ENCODE measurements around the gene NOP14. TPM values are rescaled to one million over a fixed set of nuclear protein-coding genes. Genes with fewer than 3 reads are reported as not detected.
"Not testable (repeated sequence)": the region's sequence is repeated elsewhere in the genome, so short reads cannot be mapped to it uniquely, and the experiment has no call there.

Gene NOP14
- polyA plus RNA-seq, 1 experiment = 11.5 TPM

GRCh38 chr4:2938906-2939305, 24.3 kb downstream of the NOP14 start:
- DNase-seq (ENCODE audit: low read depth, low spot score) = no peak
- ChIA-PET POLR2A (no interaction called here), CTCF (no interaction called here)
- no peak overlapping the region for H3K4me3 ChIP-seq (ENCODE audit: low read depth, low read length)
- TF ChIP-seq, protein P1, sequence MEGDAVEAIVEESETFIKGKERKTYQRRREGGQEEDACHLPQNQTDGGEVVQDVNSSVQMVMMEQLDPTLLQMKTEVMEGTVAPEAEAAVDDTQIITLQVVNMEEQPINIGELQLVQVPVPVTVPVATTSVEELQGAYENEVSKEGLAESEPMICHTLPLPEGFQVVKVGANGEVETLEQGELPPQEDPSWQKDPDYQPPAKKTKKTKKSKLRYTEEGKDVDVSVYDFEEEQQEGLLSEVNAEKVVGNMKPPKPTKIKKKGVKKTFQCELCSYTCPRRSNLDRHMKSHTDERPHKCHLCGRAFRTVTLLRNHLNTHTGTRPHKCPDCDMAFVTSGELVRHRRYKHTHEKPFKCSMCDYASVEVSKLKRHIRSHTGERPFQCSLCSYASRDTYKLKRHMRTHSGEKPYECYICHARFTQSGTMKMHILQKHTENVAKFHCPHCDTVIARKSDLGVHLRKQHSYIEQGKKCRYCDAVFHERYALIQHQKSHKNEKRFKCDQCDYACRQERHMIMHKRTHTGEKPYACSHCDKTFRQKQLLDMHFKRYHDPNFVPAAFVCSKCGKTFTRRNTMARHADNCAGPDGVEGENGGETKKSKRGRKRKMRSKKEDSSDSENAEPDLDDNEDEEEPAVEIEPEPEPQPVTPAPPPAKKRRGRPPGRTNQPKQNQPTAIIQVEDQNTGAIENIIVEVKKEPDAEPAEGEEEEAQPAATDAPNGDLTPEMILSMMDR (IDR thresholded peaks at IDR 0.05; ENCODE audit: low read depth, low read length) = no peak
- H3K27ac ChIP-seq (ENCODE audit: low read depth, low read length) = no peak overlapping the region
- no peaks in the 10 kb centered on the region for H3K27me3 ChIP-seq (ENCODE audit: control insufficient read depth, insufficient read depth, low read length)
- peaks cover 8% of the 10 kb centered on the region; the same call in 1 of the 2 replicates for H3K9me3 ChIP-seq (ENCODE audit: control insufficient read depth, insufficient read depth, low read length)

DNA sequence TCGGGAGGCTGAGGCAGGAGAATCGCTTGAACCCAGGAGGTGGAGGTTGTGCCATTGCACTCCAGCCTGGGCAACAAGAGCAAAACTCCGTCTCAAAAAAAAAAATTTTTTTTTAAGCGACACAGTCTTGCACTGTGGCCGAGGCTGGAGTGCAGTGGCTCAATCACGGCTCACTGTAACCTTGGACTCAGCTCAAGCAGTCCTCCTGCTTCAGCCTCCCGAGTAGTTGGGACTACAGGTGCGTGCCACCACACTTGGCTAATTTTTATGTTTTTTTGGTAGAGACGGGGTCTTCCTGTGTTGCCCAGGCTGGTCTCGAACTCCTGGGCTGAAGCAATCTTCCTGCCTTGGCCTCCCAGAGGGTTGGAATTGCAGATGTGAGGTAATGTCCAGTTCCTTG, 24.8 kb downstream of the NOP14 start:
- POLR2A ChIA-PET; H3K27ac ChIP-seq (ENCODE audit: low read depth, low read length); H3K9me3 ChIP-seq (ENCODE audit: control insufficient read depth, insufficient read depth, low read length); DNase-seq (ENCODE audit: low read depth, low spot score); CTCF ChIA-PET; H3K4me3 ChIP-seq (ENCODE audit: low read depth, low read length); H3K27me3 ChIP-seq (ENCODE audit: control insufficient read depth, insufficient read depth, low read length): not testable (repeated sequence)

DNA sequence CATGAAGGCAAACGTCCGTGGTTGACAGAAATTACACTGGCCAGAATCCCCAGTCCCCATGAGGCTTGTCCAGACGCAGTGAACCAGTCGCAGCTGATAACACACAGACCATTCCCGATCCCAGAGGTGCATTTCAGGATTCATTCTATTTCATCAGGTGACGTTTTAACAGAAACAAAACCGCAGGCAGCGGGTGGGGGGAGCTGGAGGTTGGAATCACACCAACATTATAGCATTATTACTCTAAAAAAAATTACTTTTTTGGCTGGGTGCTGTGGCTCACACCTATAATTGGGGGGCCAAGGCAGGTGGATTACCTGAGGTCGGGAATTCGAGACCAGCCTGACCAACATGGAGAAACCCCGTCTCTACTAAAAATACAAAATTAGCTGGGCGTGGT, 25.2 kb downstream of the NOP14 start:
- ChIA-PET CTCF (no interaction called here), POLR2A (no interaction called here)
- Histone ChIP-seq H3K9me3 (ENCODE audit: control insufficient read depth, insufficient read depth, low read length) (peaks cover 8% of the 10 kb centered on the region; the same call in 1 of the 2 replicates), H3K27me3 (ENCODE audit: control insufficient read depth, insufficient read depth, low read length) (no peaks in the 10 kb centered on the region), H3K4me3 (ENCODE audit: low read depth, low read length) (no peak overlapping the region), H3K27ac (ENCODE audit: low read depth, low read length) (no peak overlapping the region)
- no peak for DNase-seq (ENCODE audit: low read depth, low spot score)
- TF ChIP-seq, protein P1 (IDR thresholded peaks at IDR 0.05; ENCODE audit: low read depth, low read length) = no peak

GRCh38 chr4:2937146-2937857, 25.9 kb downstream of the NOP14 start:
- Histone ChIP-seq H3K4me3 (ENCODE audit: low read depth, low read length) (no peak overlapping the region), H3K27ac (ENCODE audit: low read depth, low read length) (no peak overlapping the region), H3K27me3 (ENCODE audit: control insufficient read depth, insufficient read depth, low read length) (no peaks in the 10 kb centered on the region), H3K9me3 (ENCODE audit: control insufficient read depth, insufficient read depth, low read length) (peaks cover 8% of the 10 kb centered on the region; the same call in 1 of the 2 replicates)
- DNase-seq (ENCODE audit: low read depth, low spot score) = no peak
- ChIA-PET CTCF (no interaction called here), POLR2A (no interaction called here)
- TF ChIP-seq, protein P1 (IDR thresholded peaks at IDR 0.05; ENCODE audit: low read depth, low read length) = no peak

- peaks cover 8% of the 10 kb centered on the region; the same call in 1 of the 2 replicates for H3K9me3 ChIP-seq (ENCODE audit: control insufficient read depth, insufficient read depth, low read length)
- H3K27ac ChIP-seq (ENCODE audit: low read depth, low read length) = no peak overlapping the region
- CTCF ChIA-PET = no interaction called here
- H3K4me3 ChIP-seq (ENCODE audit: low read depth, low read length) = no peak overlapping the region
- POLR2A ChIA-PET = no interaction called here
- no peaks in the 10 kb centered on the region for H3K27me3 ChIP-seq (ENCODE audit: control insufficient read depth, insufficient read depth, low read length)
- TF ChIP-seq, protein P1 (IDR thresholded peaks at IDR 0.05; ENCODE audit: low read depth, low read length) = no peak
- DNase-seq (ENCODE audit: low read depth, low spot score) = no peak
Measured at GRCh38 chr4:2936773-2937145, 26.4 kb downstream of the NOP14 start.
